Adrenal gland (tissue), 12 donors: ENCODE data around the gene GABBR1. TPM values are rescaled to one million over a fixed set of nuclear protein-coding genes. Genes with fewer than 3 reads are reported as not detected.

Experiments
- DNase-seq, 7 donors: peaks; one replicate each; pipeline ENCODE4 v3.0.0-alpha.2; 2019 to 2020
- H3K27ac ChIP-seq, 5 donors: fragments of 200-600 bp; sonication (generic) in 4 of 5; 1 replicate in 3 of 5; 2 replicates in 2 of 5; pipeline versions ENCODE4 v1.5.1 to v1.8.0; 2016 to 2020; ENCODE audit warnings: mild to moderate bottlenecking in 1 of 5
- H3K27me3 ChIP-seq: fragments of 200-600 bp; 2 replicates; pipeline ENCODE4 v1.8.0; 2021
- H3K36me3 ChIP-seq, 2 donors: fragments of 200-600 bp; replicated peaks in 1 of 2; 1 replicate in 1 of 2; 2 replicates in 1 of 2; pipeline versions ENCODE4 v1.5.1 to v1.8.0; 2018 to 2022
- H3K4me1 ChIP-seq, 2 donors: fragments of 200-600 bp; replicated peaks in 1 of 2; 1 replicate in 1 of 2; 2 replicates in 1 of 2; pipeline versions ENCODE4 v1.5.1 to v1.8.0; 2018 to 2021
- H3K4me3 ChIP-seq, 4 donors: fragments of 200-600 bp; sonication (generic) in 3 of 4; one replicate each; pipeline ENCODE4 v1.5.1; 2016 to 2018
- H3K9me3 ChIP-seq, 3 donors: fragments of 200-600 bp; sonication (generic) in 1 of 3; replicated peaks in 1 of 3; 1 replicate in 2 of 3; 2 replicates in 1 of 3; pipeline versions ENCODE4 v1.5.1 to v1.8.0; 2016 to 2021
- POLR2A ChIP-seq, 2 donors: fragments of 450-650 bp; IDR thresholded peaks; one replicate each; pipeline ENCODE4 v1.6.1; 2017; ENCODE audit warnings: antibody characterized with exemption in 2 of 2, mild to moderate bottlenecking in 2 of 2, moderate library complexity in 1 of 2
- WGBS, 4 donors: extraction: QIAGEN DNeasy Blood & Tissue Kit in 2 of 4; methylation state at CpG; one replicate each; pipeline versions ENCODE4 v1.1.5 to v1.1.7; 2013 to 2017; 5-methylcytosine and 5-hydroxymethylcytosine counted together
- intact Hi-C, 2 donors: fragments of 100-400 bp; cut with DNase I; formaldehyde crosslinking; loops; one replicate each; pipeline versions ENCODE4 v1.14.1 to v1.15.0; 2022 to 2023
- polyA plus RNA-seq, 3 donors: library from polyadenylated mRNA; stranded (reverse); fragments of 200-250 nt in 2 of 3; fragments of 350-450 nt in 1 of 3; fragmentation: Illumina TruSeq in 1 of 3; extraction: RNeasy Lipid Tissue Mini Kit (QIAGEN cat#74804) in 1 of 3; gene quantifications; one replicate each; pipeline ENCODE4 v1.2.3, GENCODE V29; 2013 to 2014
- total RNA-seq, 9 donors: library from RNA; depleted of rRNA in 4 of 9; stranded (reverse); fragments of >200 nt in 4 of 9; fragments of 120-200 nt in 1 of 9; fragmentation: NEBNext Ultra II Directional in 1 of 9; extraction: Animal tissue kit (Norgen Biotek cat#: 25700) in 1 of 9; gene quantifications; one replicate each; pipeline versions ENCODE4 v1.1.0 to v1.2.4, GENCODE V29; 2013 to 2023
- TF ChIP-seq, protein P1 (sequence below), 6 experiments: fragments of 450-650 bp in 4 of 6; fragments of 200-600 bp in 2 of 6; sonication (generic) in 1 of 6; IDR thresholded peaks; 1 replicate in 5 of 6; 2 replicates in 1 of 6; pipeline versions ENCODE4 v1.5.1 to v1.8.0; 2016 to 2021; ENCODE audit warnings: antibody characterized with exemption in 6 of 6, mild to moderate bottlenecking in 2 of 6, moderate library complexity in 1 of 6
- donor health status: healthy with polysubstance abuse.
- donor health status: Bipolar disorder and iron deficiency.
- donor health status: DM: yes; HTN: yes; CAD: no.
- donor health status: DM: no; HTN: no; CAD: no.
- donor health status: DM: no; HTN: no; CAD: no.
- donor health status: DM: yes; HTN: yes; CAD: no.

The GABBR1 gene
- total and polyA plus RNA-seq, 12 donors = 6.9 to 68.9 (median 18.1) TPM

DNA sequence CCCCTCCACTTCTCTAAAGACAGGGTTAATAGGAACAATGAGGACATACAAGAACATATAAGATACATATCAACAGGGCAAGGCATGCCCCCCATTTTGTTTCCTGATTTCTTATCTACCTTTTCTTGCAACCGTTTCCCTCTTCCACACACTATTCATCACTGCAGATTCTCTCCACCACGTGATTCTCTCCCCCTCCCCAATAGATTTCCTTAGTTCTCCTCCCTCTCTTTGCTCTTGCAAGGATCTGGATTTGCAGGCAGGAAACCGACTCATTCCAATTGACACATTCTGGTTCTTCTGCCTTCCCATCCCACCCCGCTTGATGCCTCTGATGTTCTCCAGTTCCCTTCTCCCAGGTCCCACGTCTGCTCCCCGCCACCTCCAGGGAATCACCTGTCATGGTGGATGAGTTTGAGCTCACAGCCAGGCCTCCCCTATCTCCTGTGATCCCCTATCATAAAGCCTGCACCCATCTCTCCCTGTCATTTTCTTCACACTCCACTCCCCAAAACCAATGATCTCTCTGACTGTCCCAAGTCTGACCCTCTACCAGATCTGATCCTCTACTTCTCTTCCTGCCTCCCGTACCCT is 7.5 kb downstream of the GABBR1 start:
- H3K27ac ChIP-seq = no peak overlapping the region
- H3K4me3 ChIP-seq = no peak overlapping the region
- H3K9me3 ChIP-seq = no peaks in the 10 kb centered on the region
- intact Hi-C loops = no loop called here
- WGBS, 4 donors = 67 to 72% (median 69%) methylated on average over 7 of the region's 7 CpGs
- peaks cover 0 to 14% of the 10 kb centered on the region in 2 donors for H3K36me3 ChIP-seq
- no peak for TF ChIP-seq POLR2A (IDR thresholded peaks at IDR 0.05)
- peak in 1 of 7 donors; percentile 34 for DNase-seq
- no peaks in the 10 kb centered on the region for H3K27me3 ChIP-seq
- peaks cover 9 to 13% of the 10 kb centered on the region in 2 donors for H3K4me1 ChIP-seq

DNA sequence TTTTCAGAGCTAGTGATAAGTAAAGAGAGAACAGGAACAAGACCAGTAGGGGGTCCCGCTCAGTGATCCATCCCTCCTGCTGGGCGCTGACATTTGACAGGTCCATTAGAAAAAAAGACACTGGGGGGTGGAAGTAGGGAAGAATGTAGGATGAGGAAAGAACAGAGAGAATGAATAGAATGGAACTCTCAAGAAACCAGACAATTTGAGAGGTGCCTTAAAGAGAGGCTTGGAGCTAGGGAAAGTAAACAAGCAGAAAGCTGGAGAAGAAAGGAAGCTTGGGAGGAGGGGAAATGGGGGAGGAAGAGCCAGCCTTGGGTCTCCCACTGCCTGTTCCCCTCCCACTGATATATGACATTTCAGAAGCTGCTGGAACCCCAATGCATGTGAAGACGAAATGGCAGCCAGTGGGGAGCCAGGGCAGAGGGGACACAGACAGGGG is 8.4 kb downstream of the GABBR1 start:
- Histone ChIP-seq H3K9me3 (no peaks in the 10 kb centered on the region), H3K4me3 (no peak overlapping the region), H3K27ac (no peak overlapping the region), H3K4me1 (peaks cover 9 to 13% of the 10 kb centered on the region in 2 donors), H3K27me3 (no peaks in the 10 kb centered on the region), H3K36me3 (peaks cover 0 to 23% of the 10 kb centered on the region in 2 donors)
- 89 to 95% (median 90%) methylated on average over 3 of the region's 3 CpGs for WGBS, 4 donors
- TF ChIP-seq, protein P1, sequence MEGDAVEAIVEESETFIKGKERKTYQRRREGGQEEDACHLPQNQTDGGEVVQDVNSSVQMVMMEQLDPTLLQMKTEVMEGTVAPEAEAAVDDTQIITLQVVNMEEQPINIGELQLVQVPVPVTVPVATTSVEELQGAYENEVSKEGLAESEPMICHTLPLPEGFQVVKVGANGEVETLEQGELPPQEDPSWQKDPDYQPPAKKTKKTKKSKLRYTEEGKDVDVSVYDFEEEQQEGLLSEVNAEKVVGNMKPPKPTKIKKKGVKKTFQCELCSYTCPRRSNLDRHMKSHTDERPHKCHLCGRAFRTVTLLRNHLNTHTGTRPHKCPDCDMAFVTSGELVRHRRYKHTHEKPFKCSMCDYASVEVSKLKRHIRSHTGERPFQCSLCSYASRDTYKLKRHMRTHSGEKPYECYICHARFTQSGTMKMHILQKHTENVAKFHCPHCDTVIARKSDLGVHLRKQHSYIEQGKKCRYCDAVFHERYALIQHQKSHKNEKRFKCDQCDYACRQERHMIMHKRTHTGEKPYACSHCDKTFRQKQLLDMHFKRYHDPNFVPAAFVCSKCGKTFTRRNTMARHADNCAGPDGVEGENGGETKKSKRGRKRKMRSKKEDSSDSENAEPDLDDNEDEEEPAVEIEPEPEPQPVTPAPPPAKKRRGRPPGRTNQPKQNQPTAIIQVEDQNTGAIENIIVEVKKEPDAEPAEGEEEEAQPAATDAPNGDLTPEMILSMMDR (IDR thresholded peaks at IDR 0.05) = no peak
- TF ChIP-seq POLR2A (IDR thresholded peaks at IDR 0.05) = no peak
- intact Hi-C loops = no loop called here
- DNase-seq = peak in 1 of 7 donors; percentile 41

DNA sequence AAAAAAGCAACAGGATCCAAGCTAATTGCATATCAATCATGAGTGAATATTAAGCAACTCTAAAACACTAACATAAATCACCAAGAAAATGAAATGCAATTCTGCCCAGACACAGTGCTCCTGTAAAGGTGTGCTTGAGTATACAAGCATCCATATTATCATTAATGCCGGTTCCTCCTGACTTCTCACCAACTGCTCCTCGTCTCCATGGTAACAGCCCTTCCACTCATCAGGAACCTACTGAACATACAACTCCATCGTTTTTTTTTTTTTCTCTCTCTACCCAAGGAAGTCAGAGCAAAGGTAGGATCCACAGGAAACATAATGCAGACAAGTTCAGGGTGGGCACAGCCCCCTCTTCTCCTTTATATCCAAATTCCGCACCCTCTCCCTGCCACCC is 12.4 kb downstream of the GABBR1 start:
- Histone ChIP-seq H3K36me3 (peaks cover 0 to 32% of the 10 kb centered on the region in 2 donors), H3K9me3 (no peaks in the 10 kb centered on the region), H3K4me1 (no peaks in the 10 kb centered on the region), H3K4me3 (no peak overlapping the region), H3K27me3 (no peaks in the 10 kb centered on the region), H3K27ac (no peak overlapping the region)
- DNase-seq = no peak
- intact Hi-C loops = no loop called here
- 66 to 91% (median 84%) methylated on average over 3 to 4 of the region's 4 CpGs for WGBS, 4 donors
- no peak for TF ChIP-seq POLR2A (IDR thresholded peaks at IDR 0.05)
- TF ChIP-seq, protein P1 (IDR thresholded peaks at IDR 0.05) = no peak

DNA sequence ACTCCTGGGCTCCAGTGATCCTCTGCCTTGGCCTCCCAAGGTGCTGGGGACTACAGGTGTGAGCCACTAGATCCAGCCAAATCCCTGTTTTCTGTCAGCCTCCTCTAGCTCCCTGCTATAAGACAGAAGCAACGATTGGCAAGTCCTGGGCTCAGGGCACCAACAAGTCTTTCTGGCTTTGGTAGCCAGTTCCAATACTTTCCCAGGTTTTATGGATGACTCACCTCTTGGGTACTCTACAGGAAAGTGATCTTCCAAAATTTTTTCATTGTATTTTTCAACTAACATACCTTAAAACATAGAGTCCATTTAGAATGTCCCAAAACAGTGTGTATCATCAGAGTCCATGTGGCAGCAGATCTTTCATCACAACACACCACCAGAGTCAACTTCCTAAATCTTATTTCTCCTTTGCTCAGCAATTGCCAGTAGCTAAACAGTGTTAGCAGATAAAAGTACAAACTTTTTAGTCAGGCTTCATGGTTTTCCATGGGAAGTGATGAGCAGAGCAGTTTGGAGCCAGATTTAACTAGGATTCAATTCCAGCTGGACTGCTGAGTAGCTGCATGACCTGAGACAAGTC is 13.3 kb downstream of the GABBR1 start:
- no peaks in the 10 kb centered on the region for H3K9me3 ChIP-seq
- intact Hi-C loops = no loop called here

More for the DNA sequence above, 13.3 kb downstream of the GABBR1 start:
- no peak overlapping the region for H3K4me3 ChIP-seq
- peaks cover 0 to 38% of the 10 kb centered on the region in 2 donors for H3K36me3 ChIP-seq
- no peaks in the 10 kb centered on the region for H3K27me3 ChIP-seq
- WGBS, 4 donors = 77 to 89% (median 86%) methylated on average over 1 of the region's 1 CpG
- H3K4me1 ChIP-seq = no peaks in the 10 kb centered on the region
- no peak for DNase-seq
- TF ChIP-seq, protein P1 (IDR thresholded peaks at IDR 0.05) = no peak
- TF ChIP-seq POLR2A (IDR thresholded peaks at IDR 0.05) = no peak
- H3K27ac ChIP-seq = no peak overlapping the region
